Measurements from ENCODE around the gene FAM83B.

DNA sequence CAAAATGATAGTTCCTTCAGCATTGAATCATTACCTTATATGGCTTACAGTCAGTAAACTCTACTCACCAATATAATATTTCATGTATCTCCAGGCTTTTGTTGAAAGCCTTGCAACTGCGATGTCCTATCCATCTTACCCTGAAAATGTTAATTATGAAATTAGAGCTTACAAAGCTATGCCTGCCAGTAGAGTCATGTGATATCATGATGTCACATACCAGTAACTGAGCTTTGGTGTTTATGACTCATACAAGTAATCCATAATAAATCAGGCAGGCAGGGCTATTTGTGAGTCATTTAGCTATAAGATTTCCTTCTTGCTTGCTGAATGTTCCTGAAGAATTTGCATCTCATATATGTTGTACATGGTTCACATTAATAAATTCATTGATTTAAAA is 44.9 kb upstream of the FAM83B start:
- TF ChIP-seq, protein P1, sequence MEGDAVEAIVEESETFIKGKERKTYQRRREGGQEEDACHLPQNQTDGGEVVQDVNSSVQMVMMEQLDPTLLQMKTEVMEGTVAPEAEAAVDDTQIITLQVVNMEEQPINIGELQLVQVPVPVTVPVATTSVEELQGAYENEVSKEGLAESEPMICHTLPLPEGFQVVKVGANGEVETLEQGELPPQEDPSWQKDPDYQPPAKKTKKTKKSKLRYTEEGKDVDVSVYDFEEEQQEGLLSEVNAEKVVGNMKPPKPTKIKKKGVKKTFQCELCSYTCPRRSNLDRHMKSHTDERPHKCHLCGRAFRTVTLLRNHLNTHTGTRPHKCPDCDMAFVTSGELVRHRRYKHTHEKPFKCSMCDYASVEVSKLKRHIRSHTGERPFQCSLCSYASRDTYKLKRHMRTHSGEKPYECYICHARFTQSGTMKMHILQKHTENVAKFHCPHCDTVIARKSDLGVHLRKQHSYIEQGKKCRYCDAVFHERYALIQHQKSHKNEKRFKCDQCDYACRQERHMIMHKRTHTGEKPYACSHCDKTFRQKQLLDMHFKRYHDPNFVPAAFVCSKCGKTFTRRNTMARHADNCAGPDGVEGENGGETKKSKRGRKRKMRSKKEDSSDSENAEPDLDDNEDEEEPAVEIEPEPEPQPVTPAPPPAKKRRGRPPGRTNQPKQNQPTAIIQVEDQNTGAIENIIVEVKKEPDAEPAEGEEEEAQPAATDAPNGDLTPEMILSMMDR (IDR thresholded peaks at IDR 0.05; ENCODE audit: insufficient read depth, low read depth, low read length): no peak
- no peak for TF ChIP-seq EZH2 (IDR thresholded peaks at IDR 0.05; ENCODE audit: insufficient read depth, low read length)
